Endothelial cell of umbilical vein (primary cell): ENCODE measurements around the gene MTG2.

Experiments used
- CTCF ChIP-seq, 2 donors: IDR thresholded peaks; 1 replicate in 1 of 2; 2 replicates in 1 of 2; pipeline ENCODE4 v1.5.1; 2011; ENCODE audit warnings: low read length in 2 of 2, mild to moderate bottlenecking in 2 of 2, moderate library complexity in 2 of 2, control low read depth in 1 of 2, inconsistent platforms in 1 of 2, low read depth in 1 of 2; ENCODE audit not compliant: insufficient read depth in 1 of 2; ENCODE audit errors: extremely low read depth in 1 of 2
- MAX ChIP-seq: IDR thresholded peaks from 2 replicates; pipeline ENCODE4 v1.6.1; 2011; ENCODE audit not compliant: insufficient read depth, insufficient read length

GRCh38 chr20:62137478-62138203 is 45.2 kb upstream of the MTG2 start:
- TF ChIP-seq MAX (no peak), CTCF (IDR thresholded peaks at IDR 0.05; ENCODE audit: extremely low read depth in 1 of 2, insufficient read depth in 1 of 2, low read depth in 1 of 2, low read length in 2 of 2) (no peak)
